NCI-H526 treated with DMSO at 0.1 percent for 48 hours (cell line): ENCODE results near the gene ZNF462.
A peak's percentile ranks its signal among the peaks of the same experiment; 100 is the strongest.

ENCODE experiments used
- DNase-seq: peaks from one replicate; lab custom pipeline; 2025; lab: John Stamatoyannopoulos, UW

Gene ZNF462

DNA sequence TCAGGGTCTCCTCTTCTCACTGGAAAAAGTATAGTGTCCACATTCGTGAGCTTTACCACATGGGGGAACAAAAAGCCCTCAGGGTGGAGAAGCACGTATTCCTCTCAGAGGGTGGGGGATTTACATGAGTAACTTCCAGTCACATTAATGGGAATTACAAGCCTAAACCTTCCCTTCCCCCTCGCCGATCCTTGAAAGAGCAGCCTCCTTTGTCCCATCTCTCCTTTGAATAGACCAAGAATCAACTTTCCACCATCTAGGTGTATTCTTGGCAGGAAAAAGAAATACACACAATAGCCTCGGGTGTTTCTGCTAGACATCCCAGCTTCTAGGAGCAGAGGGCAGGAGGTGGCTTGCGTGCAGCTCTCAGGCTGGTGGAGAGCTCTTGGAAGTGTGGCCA lies 144.4 kb downstream of the ZNF462 start:
- DNase-seq = no peak

DNA sequence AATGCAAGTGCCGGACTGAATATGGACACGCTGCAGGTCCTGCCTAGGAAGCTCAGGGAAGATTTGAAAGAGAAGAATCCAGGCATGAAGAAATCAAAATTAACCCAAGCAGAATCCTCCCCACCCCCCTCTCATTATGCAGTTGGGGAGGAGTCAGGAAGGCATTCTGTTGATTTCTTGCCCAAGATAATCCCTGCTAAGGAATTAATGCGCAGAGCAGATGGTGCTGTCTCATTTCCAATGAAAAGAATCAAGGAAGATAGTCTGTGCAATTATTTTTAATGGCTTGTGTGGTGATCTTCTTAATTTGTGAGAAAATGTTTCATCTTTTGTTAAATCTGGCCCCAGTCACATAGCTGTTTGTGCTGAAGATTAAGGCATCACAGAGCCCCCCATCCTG lies 145.0 kb downstream of the ZNF462 start:
- no peak for DNase-seq

DNA sequence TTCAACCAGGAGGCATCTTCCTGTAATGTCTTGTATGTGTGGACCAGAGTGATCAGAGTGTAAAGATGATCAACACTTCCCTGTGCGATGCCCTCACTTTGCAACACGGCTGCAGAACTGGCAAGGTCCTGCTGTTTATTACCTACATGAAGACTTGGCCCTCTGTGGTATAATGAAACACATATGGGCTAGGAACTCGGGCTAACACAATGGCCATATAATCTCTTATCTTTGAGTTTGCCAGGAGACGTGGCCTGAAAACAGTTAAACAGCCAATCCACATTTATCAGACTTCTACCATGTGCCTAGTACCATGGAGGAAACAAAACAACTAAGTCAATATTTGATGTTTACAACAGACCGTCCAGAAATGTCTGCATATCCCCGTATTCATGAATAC lies 145.5 kb downstream of the ZNF462 start:
- no peak for DNase-seq

DNA sequence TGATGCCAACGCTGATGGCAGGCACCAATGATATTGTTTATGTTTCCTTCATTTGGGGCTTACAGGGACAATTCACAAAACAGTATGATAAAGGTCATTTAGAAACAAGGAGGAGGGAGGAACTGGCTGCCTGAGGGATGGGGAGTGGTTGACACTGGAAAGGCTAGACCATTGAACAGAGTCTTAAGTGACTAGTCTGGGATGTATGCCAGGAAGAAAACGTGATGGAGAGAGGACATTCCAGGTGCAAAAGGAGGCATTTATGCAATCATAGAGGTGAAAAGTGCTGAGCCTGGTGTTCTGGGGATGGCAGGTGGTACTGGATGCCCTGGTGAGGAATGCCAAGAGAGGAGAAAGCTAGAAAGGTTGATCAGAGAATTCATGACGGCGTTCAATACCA lies 153.4 kb downstream of the ZNF462 start:
- no peak for DNase-seq

DNA sequence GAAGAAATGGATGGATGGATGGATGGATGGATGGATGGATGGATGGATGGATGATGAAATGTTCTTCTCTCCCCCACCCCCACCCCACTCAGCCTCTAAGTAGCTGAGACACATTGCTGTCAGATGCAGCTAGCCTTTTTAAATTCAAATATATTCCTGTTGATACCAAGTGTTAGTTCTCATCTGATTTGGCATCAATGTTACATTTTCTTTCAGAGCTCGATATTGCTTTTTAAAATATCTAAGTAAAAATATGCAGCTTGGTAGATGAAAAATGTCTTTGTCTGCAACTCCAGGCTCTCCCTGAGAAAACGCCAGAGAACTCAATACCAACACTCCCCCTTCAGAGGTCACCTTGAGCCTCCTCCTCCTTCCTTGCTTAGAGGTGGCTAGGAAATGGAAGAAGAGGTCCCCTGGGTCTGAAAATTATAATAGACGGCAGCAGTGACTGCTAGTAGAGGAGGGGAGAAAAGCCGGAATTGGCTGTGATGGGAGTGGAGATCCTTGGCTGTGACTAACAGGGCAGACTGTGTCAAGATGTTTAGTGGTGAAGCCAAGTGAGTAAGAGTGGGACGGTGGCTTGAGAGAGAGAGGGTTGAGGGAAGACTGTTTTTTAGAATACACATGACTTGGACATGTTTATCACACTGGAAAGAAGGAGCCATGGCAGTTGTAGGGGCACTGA lies 156.0 kb downstream of the ZNF462 start:
- no peak for DNase-seq

DNA sequence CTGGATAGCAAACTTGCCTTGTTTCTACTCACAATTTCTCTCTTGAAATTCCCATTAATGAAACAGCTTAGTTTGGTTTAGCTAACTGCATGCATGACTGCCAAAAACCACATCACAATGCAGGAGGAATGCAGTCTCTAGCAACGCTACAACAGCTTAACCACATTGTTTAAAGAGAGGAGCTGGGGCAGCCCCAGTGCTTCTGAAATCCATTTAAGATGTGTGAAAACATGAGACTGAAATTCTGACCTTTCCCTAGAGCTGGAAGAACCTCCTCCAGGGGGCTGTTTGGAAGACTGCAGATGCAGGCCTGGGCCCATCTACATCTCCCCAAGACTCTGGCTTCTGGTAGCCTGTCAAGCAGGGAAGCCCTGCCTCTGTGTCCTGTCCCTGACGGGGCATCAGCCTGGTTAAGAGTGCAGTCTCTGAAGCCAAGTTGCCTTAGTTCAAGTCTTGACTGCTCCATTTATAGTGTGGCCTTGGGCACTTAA lies 157.1 kb downstream of the ZNF462 start:
- no peak for DNase-seq

DNA sequence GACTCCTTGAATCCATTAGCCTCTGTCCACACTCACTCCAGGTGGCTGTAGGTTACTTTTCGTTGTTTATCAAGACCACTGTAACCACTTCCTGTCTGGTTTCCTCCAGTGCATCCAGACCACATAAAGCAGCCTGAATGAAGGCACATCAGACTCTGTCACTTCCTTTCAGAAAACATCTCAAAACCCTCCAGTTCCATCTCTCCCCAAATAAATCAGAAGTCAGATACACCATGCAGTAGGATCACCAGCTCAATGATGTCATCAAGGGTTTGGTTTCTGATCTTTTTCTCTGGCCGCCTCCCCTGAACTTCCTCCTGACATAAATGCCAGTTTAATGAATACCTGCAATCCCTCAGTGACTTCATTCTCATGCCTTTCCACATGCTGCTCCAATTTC lies 161.2 kb downstream of the ZNF462 start:
- DNase-seq = no peak

DNA sequence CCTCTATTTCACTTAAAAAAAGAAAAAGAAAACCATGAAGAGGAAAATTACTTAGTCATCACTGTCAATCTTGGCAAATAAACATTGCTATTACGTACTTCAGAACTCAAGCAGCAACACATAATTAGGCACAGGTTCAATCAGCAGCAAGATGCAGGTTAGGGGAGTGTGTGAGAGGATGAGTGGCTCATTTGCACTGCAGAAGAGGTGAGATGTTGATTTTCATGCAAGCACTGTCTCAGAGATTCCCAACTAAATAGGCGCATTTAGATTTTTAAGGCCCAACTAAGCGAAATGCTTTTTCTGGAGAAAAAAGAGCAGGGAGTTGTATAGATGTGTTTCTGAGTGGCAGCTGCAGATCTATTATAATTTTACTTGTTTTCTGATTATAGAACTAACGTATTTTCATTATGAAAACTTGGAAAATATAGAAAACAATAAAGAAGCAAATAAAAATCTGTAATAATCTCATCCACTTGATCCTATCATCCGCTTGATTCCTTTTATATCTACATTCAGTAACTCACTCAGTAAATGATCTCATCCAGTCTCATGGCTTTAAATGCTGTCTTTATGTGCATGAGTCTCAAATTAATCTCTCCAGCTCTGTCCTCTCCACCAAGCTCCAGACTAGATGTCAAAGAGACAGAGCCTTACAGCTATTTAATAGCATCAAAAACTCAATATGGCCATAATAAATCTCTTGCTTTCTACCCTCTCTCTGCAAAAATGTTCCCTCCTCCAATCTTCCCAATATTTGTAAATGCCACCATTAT lies 162.5 kb downstream of the ZNF462 start:
- DNase-seq = no peak

DNA sequence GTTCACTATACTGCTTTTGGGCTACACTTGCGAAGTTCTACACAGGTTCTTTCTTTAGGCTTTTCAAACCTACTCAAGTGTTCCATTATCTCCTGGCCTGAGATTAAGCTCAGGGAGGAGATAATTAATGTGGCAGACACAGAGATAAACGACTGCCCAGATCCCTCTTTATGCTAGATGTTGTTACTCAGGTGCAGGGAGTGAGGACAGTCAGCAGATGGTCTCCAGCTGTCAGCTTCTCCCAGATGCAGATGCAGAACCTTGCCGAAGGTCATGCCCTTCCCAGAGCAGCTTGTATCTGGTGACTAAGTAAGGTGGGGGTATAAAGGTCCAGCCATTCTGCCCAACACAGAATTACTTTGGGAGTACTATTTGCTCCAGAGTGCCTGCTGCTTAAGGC lies 166.2 kb downstream of the ZNF462 start:
- DNase-seq = no peak

DNA sequence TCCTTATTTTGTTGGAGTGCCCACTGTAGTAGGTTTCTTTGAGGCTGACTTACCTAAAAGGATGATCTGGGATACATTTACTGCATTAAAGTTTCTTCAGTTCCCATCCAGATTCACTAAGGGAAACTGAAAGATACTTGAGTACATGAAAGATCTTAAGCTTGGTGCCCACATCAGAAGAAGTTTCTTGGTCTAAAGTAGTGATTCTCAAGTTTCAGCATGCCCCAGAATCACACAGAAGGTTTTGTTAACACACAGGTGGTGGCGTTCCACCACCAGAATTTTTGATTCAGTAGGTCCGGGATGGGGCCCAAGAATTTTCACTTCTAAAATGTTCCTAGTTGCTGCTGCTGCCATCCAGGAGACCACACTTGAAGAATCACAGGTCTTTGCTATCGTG lies 171.0 kb downstream of the ZNF462 start:
- no peak for DNase-seq

DNA sequence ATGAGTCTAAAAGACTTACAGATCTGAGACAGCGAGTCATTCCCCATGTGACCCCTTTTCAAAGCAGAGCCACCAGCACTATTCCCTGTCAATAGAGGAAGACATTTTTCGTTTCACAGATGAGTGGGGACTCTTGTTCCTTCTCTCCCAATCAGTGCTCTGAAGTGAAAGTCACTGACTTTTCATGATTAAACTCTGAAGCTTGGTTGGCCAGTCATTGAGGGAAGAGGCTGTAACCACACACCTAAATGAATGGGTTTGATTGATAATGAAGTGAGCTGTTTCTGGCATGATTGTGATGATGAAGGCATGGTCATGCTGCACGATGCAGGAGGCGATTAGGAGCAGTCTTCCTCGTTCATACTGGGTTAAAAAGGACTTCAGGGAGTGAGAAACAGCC lies 171.9 kb downstream of the ZNF462 start:
- DNase-seq = no peak

DNA sequence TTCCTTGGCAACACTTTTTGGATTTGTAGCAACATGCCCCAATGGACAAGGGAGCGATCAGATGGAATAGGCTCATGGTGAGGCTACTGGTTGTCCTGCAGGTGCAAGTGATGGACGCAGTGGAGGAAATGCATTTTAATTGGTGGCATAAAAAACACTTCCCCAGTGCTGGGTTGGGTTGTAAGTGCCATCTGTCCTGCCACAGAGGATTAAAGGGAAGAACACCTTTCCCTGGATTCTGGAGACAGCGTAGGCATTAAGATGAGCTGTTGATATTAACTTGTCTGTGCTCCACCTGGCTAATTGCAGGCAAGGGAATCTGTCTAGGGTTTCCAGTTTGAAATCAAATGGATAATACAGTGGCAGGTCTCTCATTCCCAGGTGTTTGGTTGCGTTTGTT lies 173.4 kb downstream of the ZNF462 start:
- DNase-seq = no peak

DNA sequence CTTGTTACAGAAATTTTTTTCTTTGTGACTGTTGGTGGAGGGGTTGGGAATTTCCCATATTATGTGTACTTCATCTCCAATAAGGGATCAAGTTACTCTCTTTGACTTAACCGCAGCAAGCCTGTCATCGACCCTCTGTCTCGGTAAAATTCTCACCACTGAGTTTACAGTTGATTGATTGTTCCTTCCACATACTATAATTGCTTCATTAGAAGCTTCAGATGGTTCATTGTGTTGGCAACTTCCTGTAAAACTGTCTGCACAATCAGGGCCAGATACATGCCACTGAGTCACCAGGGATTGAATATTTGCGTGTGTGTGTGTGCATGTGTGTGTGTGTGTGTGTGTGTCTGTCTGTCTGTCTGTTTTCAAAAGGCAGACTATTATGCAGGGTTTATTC lies 176.6 kb downstream of the ZNF462 start:
- DNase-seq = peak; percentile 4

DNA sequence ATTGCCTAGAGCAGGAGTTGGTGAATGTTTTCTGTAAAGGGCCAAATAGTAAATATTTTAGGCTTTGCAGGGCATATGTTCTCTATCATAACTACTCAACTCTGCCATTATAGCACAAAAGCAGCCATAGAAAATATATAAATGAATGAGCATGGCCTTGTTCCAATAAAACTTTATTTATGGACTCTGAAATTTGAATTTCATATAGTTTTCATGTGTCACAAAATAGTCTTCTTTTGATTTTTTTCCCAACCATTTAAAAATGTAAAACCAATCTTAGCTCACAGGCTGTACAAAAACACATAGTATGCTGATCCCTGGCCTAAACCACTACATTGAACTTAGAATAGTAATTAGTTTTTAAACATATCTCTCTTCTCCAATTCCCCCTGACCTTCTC lies 179.6 kb downstream of the ZNF462 start:
- DNase-seq = no peak

DNA sequence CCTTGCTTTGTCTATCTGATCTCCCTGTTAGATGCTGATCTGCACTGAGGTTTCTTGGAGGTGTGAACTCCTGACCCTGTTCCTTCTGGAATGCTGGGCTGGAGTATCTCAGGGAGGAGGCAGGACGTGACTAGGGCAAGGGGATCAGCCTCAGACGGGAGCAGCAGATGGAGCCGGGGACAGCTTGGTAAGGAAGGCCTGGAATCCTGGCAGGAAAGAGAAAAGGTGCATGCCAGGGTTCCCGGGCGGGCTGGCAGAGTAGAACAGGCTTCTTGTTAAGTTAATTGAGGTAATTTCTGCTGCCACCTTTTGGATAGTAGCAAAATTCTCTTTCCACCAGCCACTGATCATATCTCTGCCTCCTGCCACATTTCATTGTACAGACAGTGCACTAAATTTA lies 180.9 kb downstream of the ZNF462 start:
- DNase-seq = no peak

DNA sequence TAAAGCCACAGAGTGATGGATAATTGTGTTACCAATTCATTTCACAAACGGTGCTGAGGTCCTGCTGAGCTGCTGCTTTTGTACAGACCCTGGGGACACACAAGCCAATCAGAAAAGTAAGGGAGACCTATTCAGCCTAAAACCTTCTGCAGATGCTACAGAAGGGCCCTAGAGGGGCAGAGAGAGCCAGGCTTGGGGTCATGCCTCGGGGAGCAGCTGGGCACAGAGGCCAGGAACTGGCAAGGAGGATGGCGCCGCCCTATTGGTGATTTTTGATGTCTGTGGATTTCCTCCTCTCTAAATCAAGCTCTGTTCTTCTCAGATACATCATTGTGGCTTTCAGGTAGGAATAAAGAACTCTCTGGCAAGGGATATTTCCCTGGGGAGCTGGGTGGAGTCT lies 181.9 kb downstream of the ZNF462 start:
- no peak for DNase-seq

DNA sequence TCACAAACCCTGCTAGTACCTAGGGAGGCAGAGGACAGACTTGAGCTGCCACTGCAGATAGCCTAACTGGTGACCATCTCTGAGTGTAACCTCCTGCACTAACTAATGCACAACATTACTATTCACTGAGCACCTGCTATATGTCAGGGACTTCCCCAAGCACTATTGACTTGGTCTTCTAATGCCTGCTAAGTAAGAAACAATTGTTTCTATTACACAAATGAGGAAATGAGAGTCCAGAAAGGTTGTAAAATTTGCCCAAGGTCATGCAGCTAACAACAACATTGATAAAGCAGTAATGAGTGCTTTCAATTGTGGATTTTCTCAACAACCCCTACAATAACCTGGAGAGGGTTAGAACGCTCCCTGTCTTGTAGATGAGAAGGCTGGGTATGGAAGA lies 183.7 kb downstream of the ZNF462 start:
- no peak for DNase-seq

DNA sequence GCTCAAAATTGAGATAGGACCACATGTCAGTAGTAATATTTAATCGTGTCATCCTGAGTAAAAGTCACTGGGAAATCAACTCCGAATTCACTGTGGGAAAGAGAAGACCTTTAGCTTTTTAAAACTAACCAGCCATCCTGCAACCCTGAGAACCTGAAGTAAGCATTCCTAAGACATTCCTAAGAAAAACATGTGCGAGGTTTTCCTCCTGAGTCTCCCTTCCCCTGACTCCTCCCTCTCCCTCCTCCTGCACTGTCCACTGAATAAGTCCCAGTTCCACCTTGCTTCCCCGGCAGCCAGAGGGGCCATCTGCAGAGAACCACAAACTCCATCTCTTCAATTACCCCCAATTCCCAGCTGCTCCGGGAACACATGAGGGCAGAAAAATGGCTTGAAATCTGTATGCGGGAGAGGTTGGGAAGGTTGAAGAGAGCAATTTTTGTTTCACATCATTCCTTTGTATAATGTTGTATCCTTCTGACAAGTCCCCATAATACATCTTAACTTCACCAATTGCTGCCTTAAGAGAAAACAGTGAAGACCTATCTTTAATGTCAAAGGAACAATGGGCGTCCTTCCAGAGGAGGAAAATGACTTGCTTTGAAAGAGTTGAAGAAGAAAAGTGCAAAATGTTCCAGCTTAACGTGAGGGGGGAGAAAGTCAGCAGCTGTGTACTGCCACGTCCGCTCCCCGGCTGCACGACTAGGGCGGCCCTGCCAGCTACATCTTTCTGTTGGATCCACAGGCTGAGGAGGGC lies 186.3 kb downstream of the ZNF462 start:
- DNase-seq = no peak

DNA sequence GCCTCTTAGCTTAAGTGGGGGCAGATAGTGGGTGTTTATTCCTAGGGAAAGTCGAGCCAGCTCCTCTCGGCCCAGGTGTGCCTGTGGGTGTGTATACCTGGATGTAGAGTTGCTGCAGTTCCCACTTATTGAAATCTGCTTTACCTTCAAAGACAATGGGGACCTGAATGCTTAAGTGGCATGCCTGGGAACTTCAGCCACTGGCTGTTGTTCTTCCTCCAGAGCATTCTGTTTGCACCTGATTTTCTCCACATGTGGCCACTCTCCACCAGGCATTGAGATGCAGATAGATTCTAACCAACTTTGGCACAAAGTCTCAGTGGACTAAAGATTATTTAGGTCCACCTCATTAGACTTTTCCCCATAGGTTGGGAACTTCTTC lies 186.8 kb downstream of the ZNF462 start:
- DNase-seq = no peak

DNA sequence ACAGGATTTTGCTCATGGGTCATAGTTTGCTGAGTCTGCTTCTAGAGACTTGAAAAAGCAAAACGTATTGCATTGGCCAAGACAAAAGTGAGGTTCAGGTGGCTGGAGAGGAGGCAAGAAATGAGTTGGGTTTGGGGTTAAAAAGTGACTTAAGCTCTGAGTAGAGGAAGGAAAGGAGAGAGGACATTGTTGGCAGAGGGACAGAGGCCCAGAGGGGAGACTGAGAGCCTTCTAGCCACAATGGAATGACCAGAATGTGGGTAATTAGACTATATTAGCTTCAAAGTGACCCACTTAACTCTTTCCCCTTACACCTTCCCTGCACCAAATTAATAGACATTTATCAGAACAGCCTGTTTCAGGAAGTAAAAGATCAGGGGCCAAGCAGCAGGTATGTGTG lies 188.4 kb downstream of the ZNF462 start:
- no peak for DNase-seq

DNA sequence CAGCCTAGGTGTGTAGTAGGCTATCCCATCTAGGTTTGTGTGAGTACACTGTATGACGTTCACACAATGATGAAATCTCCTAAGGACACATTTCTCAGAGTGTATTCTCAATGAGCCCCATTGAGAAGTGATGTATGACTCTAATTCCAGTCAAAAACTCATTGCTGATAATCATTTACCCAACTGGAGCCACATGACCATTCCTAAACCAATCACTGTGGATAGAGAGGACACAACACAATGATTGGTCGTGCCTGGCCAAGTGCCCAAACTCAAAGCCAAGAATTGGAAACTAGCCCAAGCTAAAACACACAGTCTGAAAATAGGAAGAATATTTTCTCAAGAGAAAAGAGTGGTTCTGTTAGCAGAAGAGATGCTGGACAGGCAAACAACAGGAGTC lies 191.2 kb downstream of the ZNF462 start:
- DNase-seq = no peak

DNA sequence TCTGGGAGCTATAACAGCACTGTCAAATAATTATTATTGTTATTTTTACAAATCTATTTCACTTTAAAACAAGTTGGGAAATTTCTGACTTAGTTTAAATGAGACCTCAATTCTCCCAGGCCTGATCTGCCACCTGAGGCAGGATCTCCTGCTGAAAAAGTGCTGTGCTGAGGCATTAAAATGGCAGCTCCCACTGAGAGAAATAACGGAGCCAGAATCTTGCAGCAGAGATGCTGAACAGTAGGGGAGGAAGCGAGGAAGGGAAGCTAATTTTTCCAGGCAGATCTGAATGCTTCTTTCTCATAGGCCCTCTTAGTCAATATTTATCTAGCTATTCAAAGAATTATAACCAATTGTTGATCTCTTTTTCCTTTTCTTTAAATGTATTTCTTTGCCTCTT lies 196.3 kb downstream of the ZNF462 start:
- no peak for DNase-seq

DNA sequence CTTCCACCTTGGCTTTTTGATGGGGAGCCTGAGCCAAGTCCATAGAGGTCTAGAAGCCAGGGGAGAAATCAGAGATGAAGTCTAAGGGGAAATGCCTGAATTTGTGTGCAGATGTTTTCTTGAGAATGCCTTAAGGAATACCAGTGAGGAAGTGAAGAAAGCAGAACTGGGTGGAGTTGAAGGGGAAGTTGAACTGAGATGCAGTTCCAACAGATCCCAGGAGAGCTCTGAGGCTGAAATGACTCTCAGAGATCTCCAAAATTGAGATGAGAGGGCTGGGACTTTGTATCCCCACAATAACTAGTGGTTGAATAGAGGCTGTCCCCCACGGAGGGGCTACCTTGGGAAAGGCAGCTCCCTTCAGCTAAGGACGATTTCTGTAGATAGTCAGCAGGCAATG lies 197.1 kb downstream of the ZNF462 start:
- no peak for DNase-seq
